HepG2 (cell line): ENCODE measurements around the gene RABGAP1L. TPM values are rescaled to one million over a fixed set of nuclear protein-coding genes. Genes with fewer than 3 reads are reported as not detected.

Source experiments
- ATAC-seq: fragments of 200-7000 bp; cut with Tn5 transposase; 3 replicates; pipeline ENCODE4 v1.9.1; 2020; ENCODE audit warnings: mild to moderate bottlenecking, moderate library complexity
- BruUV-seq: library from RNA; stranded (reverse); fragments of 400-500 nt; replicated peaks from 2 replicates; lab custom pipeline; 2021; lab: Mats Ljungman, UMichigan
- CTCF ChIA-PET: fragments of 300-600 bp; formaldehyde crosslinking; extraction: SDS; loops from one replicate; lab custom pipeline; 2021; ENCODE audit warnings: low total read pairs, inconsistent platforms, low intra/inter-chr PET ratio; lab: Yijun Ruan, JAX
- POLR2A ChIA-PET: fragments of 350-600 bp; sonication (Branson Sonifier 250); formaldehyde crosslinking; loops from one replicate; lab custom pipeline; 2020; ENCODE audit warnings: antibody characterized with exemption, inconsistent platforms; lab: Yijun Ruan, JAX
- DNase-seq: peaks from one replicate; pipeline ENCODE4 v3.0.0-alpha.2; 2015; ENCODE audit warnings: low spot score
- FAIRE-seq: peaks from 3 replicates; lab custom pipeline; 2011; peaks lifted over from hg19 to GRCh38; lab: Jason Lieb, UNC
- H2AFZ ChIP-seq: one replicate; pipeline ENCODE4 v1.6.1; 2011; ENCODE audit warnings: low read length, inconsistent platforms
- H3K27ac ChIP-seq: fragments of 300-600 bp; 3 replicates; pipeline ENCODE4 v1.8.0; 2011; ENCODE audit warnings: mixed run types, mild to moderate bottlenecking, mixed read lengths, low read length, inconsistent platforms; ENCODE audit not compliant: insufficient read depth; ENCODE audit errors: extremely low read length
- H3K27me3 ChIP-seq, 2 experiments: fragments of 200-600 bp in 1 of 2; 2 replicates in 1 of 2; 3 replicates in 1 of 2; pipeline versions ENCODE4 v1.6.0 to v1.8.0; 2011; ENCODE audit warnings: low read length in 2 of 2, mild to moderate bottlenecking in 2 of 2, moderate library complexity in 2 of 2, inconsistent platforms in 1 of 2; ENCODE audit not compliant: insufficient read depth in 2 of 2, control insufficient read depth in 1 of 2
- H3K36me3 ChIP-seq, 2 experiments: fragments of 200-600 bp in 1 of 2; replicated peaks in 1 of 2; 2 replicates in 1 of 2; 3 replicates in 1 of 2; pipeline versions ENCODE4 v1.5.1 to v1.8.0; 2011; ENCODE audit warnings: low read length in 2 of 2, inconsistent platforms in 1 of 2; ENCODE audit not compliant: insufficient read depth in 2 of 2, control insufficient read depth in 1 of 2
- H3K4me1 ChIP-seq: 2 replicates; pipeline ENCODE4 v1.5.1; 2012; ENCODE audit warnings: low read length, inconsistent platforms; ENCODE audit not compliant: insufficient read depth
- H3K4me2 ChIP-seq: 2 replicates; pipeline ENCODE4 v1.6.0; 2011; ENCODE audit warnings: low read depth, low read length, inconsistent platforms
- H3K4me3 ChIP-seq, 3 experiments: fragments of 200-600 bp in 1 of 3; sonication (generic), shearing (Covaris generic) in 1 of 3; replicated peaks in 1 of 3; 2 replicates each; pipeline ENCODE4 v1.5.1; 2011 to 2016; ENCODE audit warnings: low read length in 3 of 3, inconsistent platforms in 2 of 3, low read depth in 2 of 3, mild to moderate bottlenecking in 2 of 3, control low read depth in 1 of 3, mixed read lengths in 1 of 3; ENCODE audit not compliant: insufficient read depth in 1 of 3
- H3K79me2 ChIP-seq: one replicate; pipeline ENCODE4 v1.6.1; 2011; ENCODE audit warnings: low read length, inconsistent platforms; ENCODE audit not compliant: insufficient read depth
- H3K9ac ChIP-seq: 2 replicates; pipeline ENCODE4 v1.6.0; 2011; ENCODE audit warnings: mild to moderate bottlenecking, low read depth, low read length, inconsistent platforms; ENCODE audit not compliant: insufficient read depth
- H3K9me3 ChIP-seq: 2 replicates; pipeline ENCODE4 v1.5.1; 2012; ENCODE audit warnings: mild to moderate bottlenecking, low read length
- H4K20me1 ChIP-seq: 2 replicates; pipeline ENCODE4 v1.6.0; 2011; ENCODE audit warnings: inconsistent platforms, mild to moderate bottlenecking, low read length, moderate library complexity; ENCODE audit not compliant: insufficient read depth
- CREB1 ChIP-seq, 2 experiments: fragments of 450-650 bp in 1 of 2; IDR thresholded peaks; 2 replicates each; pipeline ENCODE4 v1.6.1; 2016 to 2017; ENCODE audit warnings: control low read depth in 1 of 2, mild to moderate bottlenecking in 1 of 2, missing compliant biosample characterization in 1 of 2, missing genetic modification characterization in 1 of 2
- DPF2 ChIP-seq: sonication (generic); formaldehyde crosslinking; IDR thresholded peaks from 2 replicates; pipeline ENCODE4 v1.4.0; 2020; ENCODE audit warnings: mild to moderate bottlenecking, low read depth, missing genetic modification reagents, borderline replicate concordance
- E2F5 ChIP-seq: sonication (generic); formaldehyde crosslinking; conservative IDR thresholded peaks from 2 replicates; pipeline ENCODE4 v1.4.0; 2020; ENCODE audit warnings: missing genetic modification reagents
- KAT7 ChIP-seq: IDR thresholded peaks from 2 replicates; pipeline ENCODE4 v1.6.1; 2018; ENCODE audit warnings: borderline replicate concordance, missing compliant biosample characterization
- SYNCRIP ChIP-seq: fragments of 200-400 bp; formaldehyde crosslinking; IDR thresholded peaks from 2 replicates; pipeline ENCODE4 v1.6.1; 2018; ENCODE audit warnings: mild to moderate bottlenecking, low read depth, low read length; ENCODE audit not compliant: insufficient read depth
- ZNF687 ChIP-seq: sonication (generic); formaldehyde crosslinking; IDR thresholded peaks from 2 replicates; pipeline ENCODE4 v1.5.1; 2020; ENCODE audit warnings: mild to moderate bottlenecking, missing genetic modification reagents, moderate library complexity
- WGBS: methylation state at CpG from one replicate; pipeline ENCODE4 v1.1.6; 2017; ENCODE audit warnings: low lambda C conversion rate; 5-methylcytosine and 5-hydroxymethylcytosine counted together
- in situ Hi-C: cut with HindIII; loops from 2 replicates; pipeline ENCODE4 v1.10.0; 2017; ENCODE audit warnings: low pct_unique_long_range_greater_than_20kb; ENCODE audit not compliant: extremely low pct_ligation_motif_present
- intact Hi-C: fragments of 100-400 bp; cut with micrococcal nuclease; formaldehyde crosslinking; loops from one replicate; pipeline ENCODE4 v1.10.0; 2022; ENCODE audit not compliant: unreplicated experiment
- polyA plus RNA-seq, 8 experiments: library from polyadenylated mRNA; depleted of rRNA in 3 of 8; stranded (reverse) in 7 of 8; unstranded in 1 of 8; fragments of >200 nt; fragmentation: Illumina TruSeq in 4 of 8; extraction: Trizol in 4 of 8; gene quantifications; 2 replicates each; pipeline versions ENCODE4 v1.2.1 to v1.2.3, GENCODE V29; 2011 to 2016; ENCODE audit warnings: low read depth in 4 of 8, missing spikeins in 1 of 8, mixed read lengths in 1 of 8; ENCODE audit not compliant: insufficient read depth in 1 of 8
- total RNA-seq, 5 experiments: library from RNA; depleted of rRNA; stranded (reverse); fragments of >200 nt; fragmentation: Illumina TruSeq; extraction: Trizol; gene quantifications; 2 replicates each; pipeline ENCODE4 v1.2.3, GENCODE V29; 2016; ENCODE audit warnings: low read depth in 1 of 5

Gene RABGAP1L
- total and polyA plus RNA-seq, 2 of the 13 experiments (the other 11 are each of a cell fraction or from before 2014, with no cell fraction given) = 7.9 to 22.6 TPM

- CTCF ChIA-PET = no interaction called here
- intact Hi-C loops = no loop called here
- in situ Hi-C loops = no loop called here
- Histone ChIP-seq H2AFZ (no peak overlapping the region), H3K36me3 (no peaks in the 10 kb centered on the region), H3K27me3 (no peaks in the 10 kb centered on the region), H3K9me3 (no peaks in the 10 kb centered on the region), H3K4me1 (no peaks in the 10 kb centered on the region), H4K20me1 (no peaks in the 10 kb centered on the region), H3K27ac (no peak overlapping the region), H3K9ac (no peak overlapping the region), H3K4me3 (no peak overlapping the region), H3K4me2 (no peak overlapping the region), H3K79me2 (no peaks in the 10 kb centered on the region)
- no peak for FAIRE-seq
- DNase-seq = no peak
- no TSS peak for BruUV-seq
- 82% methylated on average over 5 of the region's 5 CpGs for WGBS
- TF ChIP-seq CREB1 (IDR thresholded peaks at IDR 0.05) = no peak
- no peak for TF ChIP-seq CREB1 (CRISPR knock-in tag; IDR thresholded peaks at IDR 0.05)
- no peak for TF ChIP-seq SYNCRIP
- TF ChIP-seq E2F5 (CRISPR knock-in tag) = no peak
- TF ChIP-seq DPF2 = no peak
- no peak for TF ChIP-seq ZNF687 (CRISPR knock-in tag)
- no peak for TF ChIP-seq KAT7 (CRISPR knock-in tag)
- POLR2A ChIA-PET = no interaction called here
- ATAC-seq = no peak
These were observed 764.5 kb downstream of the RABGAP1L start for GRCh38 chr1:174923820-174924219.
